ENCODE measurements around the gene CILP2.

CILP2 gene

DNA sequence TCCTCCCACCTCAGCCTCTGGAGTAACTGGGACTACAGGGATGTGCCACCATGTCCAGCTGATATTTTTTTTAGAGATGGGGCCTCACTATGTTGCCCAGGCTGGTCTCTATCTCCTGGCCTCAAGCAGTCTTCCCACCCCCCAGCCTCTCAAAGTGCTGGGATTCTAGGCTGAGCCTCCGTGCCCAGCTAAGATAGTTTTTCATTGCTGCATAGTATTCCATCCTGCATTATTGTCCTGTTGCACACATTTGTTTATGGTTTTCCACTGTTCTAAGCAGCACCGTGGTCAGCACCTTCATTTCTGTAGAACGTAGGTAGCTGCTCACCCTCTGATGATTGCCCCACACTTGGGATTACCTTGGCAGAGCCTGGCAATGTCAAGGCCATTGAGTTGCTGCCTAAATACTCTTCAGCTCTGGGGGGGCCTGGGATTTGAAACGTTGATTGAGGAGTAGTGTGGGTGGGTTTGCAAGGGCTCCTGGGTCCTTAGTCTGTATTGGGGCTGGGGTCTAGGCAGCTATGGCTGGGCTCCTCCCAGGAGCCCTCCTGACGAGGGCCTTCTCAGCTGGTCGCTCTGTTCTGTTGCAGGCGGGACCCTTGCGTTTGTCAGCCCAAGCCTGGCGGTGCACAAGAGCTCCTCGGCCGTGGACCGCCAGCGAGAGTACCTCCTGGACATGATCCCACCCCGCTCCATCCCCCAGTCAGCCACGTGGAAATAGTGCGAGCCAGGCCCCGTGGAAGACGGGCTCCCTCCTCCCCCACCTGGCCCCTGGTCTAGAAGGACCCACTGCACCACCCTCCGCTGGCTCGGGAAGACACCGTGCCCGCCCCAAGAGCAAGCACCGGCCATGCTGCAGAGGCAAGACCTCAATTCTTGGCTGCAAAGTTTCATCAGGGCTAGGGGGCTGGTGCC, 33.1 kb upstream of the CILP2 start:
- DNase-seq (ENCODE audit: low spot score) = no peak

DNA sequence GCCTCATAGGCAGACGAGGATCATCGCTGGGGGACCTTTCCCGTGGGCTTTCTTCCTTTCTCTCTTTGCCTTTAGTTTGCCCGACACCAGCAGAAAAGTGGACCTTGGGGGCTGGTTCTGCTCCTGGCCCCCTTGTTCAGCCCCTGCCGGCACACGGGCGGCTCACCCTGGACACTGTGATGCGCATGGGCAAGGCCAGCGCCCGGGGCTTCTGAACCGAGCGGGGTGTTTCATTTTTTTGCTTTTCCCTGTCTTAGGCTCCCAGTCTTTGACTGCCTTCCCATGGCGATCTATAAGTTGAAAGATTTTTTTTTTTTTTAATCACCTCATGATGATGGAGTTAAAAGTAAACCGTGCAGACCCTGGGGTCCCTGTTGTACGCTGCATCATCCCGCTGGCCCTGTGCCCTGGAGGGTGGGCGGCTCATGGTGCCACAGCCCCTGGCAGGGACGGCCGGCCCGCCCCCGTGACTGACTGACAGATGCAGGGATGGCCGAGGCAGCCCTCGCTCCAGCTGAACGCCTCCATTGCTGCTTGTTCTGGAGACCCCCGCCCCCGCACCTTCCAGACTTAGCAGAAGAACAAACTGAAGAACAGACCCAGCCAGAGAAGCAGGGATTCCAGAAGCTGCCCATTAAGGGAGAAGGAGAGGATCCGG, 32.3 kb upstream of the CILP2 start:
- no peak for DNase-seq (ENCODE audit: low spot score)

DNA sequence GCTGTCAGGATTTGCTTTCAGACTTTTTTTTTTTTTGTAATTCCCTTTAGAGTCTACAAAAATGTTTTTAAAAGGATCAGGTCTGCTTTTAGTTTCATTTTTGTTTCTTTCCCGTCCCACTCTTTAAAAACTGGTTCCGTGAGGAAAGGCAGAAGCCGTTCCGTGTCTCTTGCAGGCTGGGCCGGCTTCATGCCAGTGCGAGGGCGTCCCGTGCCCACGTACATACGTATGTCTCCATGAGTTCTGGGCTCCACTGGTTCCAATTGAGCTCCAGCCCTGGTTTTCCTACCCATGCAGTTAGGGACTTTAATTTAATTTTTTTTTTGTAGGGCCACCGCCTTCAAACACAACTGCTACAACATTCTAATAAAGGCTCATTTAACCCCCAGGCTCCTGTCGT, 31.5 kb upstream of the CILP2 start:
- DNase-seq (ENCODE audit: low spot score) = no peak

DNA sequence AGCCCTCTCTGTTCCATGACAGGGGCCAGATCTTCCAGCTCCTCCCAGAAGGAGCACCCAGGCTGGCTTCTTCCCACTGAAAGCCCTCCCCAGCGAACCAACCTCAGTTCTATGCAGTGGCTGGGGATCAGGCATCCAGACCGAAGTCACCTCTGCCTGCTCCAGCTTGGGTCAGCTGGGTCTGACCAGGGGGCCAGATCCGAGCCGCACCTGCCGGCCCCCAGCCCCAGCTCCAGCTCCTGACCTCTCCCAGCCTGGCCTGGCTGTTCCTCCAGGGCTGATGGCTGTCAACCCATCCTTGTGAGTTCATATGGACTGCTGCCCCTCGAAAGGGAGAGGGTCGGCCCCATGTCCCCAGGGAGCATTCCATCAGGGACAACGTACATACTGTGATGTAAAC, 30.7 kb upstream of the CILP2 start:
- DNase-seq (ENCODE audit: low spot score) = no peak

DNA sequence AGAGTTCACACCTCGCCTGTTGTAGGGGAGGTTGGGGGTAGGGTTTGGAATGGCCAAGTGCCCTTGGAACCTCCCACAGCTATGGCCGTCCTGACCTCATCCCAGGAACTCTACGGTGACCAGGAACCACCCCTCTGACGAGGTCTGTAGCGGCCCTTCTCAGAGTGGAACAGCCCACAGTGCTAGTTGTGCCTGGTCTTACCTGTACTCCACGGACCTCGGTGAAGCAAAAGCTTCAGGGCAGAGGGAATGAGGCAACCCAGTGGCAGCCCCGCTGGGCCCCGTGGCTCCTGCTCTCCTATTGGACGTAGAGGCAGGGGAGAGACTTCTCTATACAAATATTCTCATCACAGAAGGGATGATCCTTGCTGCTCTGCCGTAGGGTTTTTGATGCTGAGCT, 29.8 kb upstream of the CILP2 start:
- no peak for DNase-seq (ENCODE audit: low spot score)

DNA sequence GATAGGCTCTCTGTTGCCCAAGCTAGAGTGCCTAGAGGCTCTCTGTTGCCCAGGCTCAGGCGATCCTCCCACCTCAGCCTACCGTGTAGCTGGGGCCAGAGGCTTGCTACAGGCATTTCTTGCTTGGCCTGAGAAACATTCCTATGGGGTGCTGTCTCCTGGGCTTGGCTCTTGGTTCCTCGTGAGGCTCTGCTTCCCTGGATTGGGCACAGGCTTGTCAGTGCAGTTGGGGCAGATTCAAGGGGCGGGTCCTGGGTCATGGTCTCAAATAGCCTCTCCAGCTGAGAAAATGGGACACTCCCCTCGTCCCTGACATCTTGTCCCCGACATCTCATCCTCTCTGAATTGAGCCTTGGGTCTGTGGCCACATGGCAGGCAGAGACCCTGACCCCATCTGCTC, 27.6 kb upstream of the CILP2 start:
- no peak for DNase-seq (ENCODE audit: low spot score)

DNA sequence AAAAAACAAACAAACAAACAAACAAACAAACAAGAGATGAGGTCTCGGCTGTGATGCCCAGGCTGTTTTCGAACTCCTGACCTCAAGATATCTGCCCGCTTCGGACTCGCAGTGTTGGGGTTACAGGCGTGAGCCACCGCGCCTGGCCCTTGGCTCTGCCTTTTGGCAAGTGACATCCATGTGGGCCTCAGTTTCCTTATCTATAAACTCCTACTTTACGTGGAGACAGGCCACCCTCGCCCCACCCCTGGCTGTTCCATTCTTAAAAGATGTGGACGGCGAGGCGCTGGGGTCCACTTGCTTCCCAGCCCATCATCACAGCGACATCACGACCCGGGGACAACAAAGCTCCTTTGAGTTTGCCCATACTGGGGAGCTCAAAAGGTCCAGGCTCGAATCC, 24.4 kb upstream of the CILP2 start:
- DNase-seq (ENCODE audit: low spot score) = no peak

DNA sequence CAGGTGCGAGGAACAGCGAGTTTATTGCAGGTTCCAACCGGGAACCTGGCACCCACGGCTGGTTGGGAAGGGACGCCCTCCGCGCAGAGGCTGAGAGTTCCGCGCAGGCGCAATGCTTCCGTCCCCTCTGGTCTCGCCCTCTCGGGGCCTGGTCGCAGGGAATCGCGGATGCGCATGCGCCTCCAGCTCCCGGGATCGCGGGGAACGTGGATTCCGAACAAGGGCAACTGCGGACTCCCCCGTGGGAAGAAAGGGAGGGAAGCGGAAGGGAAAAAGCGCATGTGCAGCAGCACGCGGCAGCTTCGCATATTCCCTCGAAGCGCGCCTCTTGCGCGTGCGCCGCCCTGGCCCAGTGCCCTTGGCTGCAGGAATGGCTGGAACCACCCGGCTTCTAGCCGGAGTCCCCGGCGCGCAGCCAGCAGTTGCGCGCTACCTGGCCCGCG, 23.8 kb upstream of the CILP2 start:
- no peak for DNase-seq (ENCODE audit: low spot score)

DNA sequence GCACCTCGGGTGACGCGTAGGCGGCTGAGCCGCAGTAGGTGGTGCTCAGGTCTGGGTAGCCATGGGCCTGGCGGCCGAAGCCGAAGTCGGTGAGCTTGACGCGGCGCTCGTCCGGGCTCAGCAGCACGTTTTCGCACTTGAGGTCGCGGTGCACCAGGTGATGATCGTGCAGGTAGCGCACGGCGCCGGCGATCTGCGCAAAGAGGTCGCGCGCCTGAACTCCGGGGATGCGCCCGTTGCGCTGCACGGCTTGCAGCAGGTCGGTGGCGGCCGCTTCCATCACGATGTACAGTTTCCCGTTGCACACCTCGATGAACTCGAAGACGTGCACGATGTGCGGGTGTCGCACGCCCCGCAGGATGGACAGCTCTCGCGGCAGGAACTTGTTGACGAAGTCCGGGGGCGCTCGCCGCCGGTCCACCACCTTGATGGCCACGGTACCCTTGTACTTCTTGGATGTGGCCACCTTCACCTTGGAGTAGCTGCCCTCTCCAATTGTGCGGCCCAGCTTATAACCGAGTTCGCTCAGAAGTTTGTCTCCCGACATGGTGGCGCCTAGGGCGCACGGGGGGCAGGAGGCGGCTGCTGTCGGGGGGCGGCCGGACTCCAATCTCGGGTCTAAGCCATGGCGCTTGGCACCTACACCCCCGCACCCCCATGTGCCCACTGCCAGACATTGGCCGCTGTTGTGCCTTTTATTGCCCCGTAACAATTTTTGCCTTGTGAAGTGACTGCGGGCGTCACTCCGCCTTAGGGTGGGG, 23.0 kb upstream of the CILP2 start, which contains the start of gene TSSK6:
Gene TSSK6 (minus strand): TSS at position 668 of the 761 bp plus-strand sequence. CDS start 121 bp downstream, at position 547.
- no peak for DNase-seq (ENCODE audit: low spot score)

DNA sequence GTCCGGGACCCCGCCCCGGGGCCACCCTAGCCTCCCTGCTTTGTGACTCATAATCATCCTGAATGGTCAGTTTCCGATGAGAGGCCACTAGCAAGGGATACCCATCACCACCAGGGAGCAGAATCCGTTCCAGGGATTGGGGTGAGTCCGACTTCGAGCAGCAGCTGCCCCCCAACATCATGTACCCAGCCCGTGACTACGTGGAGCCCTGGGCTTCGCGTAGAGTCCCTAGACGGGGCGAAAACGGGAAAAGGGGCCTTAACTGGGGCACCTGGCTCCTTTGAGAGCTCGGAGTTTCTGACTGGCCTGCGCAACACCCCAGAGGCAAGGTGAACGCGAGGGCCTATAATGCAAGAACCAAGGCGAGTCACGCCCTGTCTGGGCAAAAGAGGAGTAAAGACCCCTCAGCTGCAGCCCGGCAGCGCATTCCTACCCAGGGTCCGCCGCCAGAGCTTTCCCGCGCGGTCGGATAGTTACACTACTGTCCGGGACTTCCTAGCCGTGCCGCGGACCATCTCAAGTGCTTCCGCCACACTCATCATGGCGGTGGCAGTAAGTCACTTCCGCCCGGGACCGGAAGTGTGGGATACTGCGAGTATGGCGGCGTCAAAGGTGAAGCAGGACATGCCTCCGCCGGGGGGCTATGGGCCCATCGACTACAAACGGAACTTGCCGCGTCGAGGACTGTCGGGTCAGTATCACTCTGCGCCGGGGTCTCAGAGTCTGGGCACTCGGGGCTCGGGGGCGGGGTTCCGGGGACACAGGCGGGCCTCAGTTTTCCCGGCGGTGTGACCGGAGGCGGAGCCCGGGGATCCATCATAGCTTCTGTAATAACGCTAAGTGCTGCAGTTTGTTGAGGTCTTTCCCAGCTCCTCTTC, 22.2 kb upstream of the CILP2 start, which contains the start of gene NDUFA13:
Gene NDUFA13 (plus strand): TSS at position 584 of the 878 bp plus-strand sequence. CDS start 14 bp downstream, at position 598.
- DNase-seq (ENCODE audit: low spot score) = peak; percentile 99

DNA sequence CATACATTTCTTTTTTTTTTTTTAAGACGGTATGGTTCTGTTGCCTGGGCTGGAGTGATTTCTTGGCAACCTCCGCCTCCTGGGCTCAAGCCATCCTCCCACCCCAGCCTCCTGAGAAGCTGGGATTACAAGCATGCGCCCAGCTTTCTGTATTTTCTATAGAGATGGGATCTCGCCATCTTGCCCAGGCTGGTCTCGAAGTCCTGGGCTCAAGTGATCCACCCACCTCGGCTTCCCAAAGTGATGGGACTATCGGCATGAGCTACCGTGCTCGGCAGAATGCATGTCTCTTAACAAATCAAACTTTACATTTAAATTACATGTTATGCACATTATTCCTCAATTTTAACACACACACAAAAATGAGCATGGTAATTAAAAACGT, 20.8 kb upstream of the CILP2 start:
- no peak for DNase-seq (ENCODE audit: low spot score)

DNA sequence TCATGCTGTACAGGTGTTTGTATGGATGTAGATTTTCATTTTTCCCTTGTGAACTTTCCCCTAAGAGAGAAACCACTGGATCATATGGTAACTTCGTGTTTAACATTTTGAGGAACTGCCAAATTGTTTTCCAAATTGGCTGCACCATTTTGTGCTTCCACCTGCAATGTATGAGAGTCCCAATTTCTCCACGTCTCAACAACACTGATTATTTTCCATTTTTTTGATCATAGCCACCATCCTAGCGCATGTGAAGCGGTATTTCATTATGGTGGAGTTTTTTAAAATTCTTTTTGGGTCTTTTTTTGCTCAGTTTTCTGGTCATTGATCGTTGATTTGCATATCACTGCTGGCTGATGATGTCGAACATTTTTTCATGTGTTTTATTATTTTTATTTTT, 17.1 kb upstream of the CILP2 start:
- DNase-seq (ENCODE audit: low spot score) = no peak

DNA sequence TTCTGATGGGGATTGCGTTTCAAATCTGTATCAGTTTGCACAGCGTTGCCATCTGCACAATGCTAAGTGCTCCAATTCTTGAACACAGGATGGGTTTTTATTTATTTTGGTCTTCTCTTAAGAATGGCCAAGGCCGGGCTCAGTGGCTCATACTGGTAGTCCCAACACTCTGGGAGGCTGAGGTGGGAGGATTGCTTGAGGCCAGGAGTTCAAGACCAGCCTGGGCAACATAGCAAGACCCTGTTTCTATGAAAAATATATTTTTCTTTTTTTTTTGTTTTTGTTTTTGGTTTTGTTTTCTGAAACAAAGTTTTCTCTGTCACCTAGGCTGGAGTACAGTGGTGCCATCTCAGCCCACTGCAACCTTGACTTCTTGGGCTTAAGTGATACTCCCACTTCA, 14.9 kb upstream of the CILP2 start:
- no peak for DNase-seq (ENCODE audit: low spot score)

DNA sequence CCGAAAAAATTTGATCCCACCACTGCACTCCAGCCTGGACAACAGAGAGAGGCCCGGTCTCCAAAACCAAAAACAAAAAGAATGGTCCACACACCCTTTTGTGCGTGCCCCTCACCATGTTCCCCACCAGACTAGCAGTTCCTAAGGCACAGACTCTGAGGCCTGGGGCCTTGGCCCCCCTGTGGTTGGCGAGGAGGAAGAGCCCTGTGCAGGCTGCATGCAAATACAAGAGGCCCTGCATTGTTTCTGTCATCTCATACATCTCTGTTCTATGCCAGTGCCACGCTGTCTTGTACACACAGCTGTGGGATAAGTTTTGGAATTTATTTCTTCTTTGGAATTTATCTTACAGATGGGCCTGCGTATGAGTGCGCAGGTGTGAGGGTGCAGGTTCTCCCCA, 14.0 kb upstream of the CILP2 start:
- DNase-seq (ENCODE audit: low spot score) = no peak

DNA sequence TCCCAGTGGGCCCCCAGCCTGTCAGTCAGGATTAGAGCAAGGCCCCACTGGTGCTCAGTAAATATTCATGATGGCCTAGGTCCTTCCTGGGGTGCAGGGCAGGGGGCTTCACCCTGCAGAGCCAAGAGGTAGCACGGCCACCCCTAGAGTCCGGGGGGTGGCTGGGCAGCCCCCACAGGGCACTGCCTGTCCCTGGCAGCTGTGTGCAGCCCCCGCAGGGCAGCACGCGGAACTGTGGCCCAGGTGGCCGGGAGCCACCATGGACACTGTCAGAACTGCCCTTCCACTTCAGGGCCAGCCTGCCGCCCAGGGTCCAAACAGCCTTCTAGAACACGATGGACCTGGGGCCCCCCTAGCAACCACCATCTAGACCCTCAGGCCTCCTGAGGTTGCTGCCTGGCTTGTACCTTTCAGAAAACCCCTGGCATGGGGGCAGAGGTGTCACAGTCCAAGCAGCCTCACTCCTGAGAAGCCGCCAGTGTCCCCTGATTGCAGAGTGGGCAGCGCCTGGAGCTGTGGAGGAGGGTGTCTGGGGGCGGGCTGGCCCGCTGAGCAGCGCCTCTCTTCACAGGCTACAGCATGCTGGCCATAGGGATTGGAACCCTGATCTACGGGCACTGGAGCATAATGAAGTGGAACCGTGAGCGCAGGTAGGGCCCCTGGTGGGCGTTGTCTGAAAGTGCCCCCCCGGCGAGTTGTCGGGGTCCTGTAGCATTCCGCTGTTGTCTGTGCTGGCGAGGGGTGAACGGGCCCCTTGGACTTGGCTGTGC, 12.3 kb upstream of the CILP2 start:
- DNase-seq (ENCODE audit: low spot score) = no peak

DNA sequence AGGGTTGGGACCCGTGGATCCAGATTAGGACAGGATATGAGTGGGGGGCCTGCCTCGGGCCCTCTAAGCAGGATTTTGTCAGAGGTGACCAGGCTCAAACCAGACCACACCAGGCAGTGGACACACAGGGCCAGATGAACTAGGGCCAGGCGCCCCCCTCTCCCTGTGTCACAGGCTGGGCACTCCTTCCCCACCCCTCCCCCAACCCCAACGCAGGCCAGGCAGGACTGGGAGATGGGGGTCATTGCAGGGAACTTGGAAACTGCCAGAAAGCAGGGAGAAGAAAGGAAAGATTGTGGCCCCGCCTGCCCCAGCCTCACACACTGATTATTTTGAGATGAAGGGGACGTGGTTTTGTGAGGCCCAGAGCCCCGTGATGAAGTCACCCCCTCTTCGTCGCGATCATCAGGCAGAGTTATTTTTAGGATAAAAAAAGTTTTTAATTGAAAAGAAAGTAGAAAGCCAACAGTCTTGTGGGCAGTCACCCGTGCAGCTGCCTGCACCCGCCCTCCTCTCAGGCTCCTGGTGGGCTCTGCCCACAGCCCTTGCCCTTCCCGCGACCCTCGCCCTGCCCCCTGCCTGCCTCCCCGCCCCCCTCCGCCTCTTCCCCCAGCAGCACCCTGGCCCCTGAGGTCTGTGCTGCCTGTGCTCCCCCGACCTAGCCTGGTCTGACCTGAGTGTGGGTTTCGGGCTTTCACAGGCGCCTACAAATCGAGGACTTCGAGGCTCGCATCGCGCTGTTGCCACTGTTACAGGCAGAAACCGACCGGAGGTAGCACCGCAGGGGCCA, 11.3 kb upstream of the CILP2 start:
- no peak for DNase-seq (ENCODE audit: low spot score)

DNA sequence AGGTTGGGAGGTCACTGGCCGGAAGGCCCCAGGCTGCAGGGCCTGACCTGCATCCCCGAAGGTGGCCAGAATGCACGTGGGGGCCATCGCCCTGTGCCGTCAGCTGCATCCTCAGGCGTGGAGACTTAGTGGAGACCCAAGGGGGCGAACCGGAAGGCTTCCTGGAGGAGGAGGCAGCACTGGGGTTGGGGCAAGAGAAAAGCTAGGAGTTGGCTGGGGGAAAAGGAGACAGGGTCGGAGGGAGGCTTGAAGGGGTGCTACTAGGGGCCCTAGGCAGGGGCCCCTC, 10.8 kb upstream of the CILP2 start:
- no peak for DNase-seq (ENCODE audit: low spot score)

DNA sequence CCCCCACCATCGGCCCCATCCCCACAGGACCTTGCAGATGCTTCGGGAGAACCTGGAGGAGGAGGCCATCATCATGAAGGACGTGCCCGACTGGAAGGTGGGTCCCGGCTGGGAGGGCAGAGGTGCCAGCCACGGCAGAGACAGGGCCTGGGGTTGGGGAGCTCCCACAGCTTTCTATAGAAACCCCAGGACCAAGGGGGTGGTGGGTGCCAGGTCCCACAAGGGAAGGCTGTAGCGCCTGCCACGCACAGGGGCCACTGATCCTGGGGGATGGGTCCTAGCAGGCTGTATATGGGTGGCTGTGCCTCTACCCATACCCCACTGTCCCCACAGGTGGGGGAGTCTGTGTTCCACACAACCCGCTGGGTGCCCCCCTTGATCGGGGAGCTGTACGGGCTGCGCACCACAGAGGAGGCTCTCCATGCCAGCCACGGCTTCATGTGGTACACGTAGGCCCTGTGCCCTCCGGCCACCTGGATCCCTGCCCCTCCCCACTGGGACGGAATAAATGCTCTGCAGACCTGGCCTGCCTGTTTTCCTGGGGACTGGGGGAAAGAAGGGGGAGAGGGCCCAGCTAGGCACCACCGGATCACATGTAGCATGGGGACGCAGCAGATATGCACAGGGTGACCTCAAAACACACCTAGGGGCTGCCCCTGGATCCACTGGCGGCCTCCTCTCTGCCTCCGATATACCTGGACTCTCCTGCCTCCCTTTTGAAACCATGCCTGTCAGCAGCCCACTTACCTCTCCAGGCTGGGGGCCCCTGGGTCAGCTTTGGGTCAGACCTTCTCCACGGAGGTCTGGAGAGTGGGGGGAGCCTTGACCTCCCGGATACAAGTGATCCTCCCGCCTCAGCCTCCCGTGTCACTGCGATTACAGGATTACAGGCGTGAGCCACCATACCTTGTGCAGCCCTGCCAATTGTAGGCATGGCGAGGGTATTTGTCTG, 10.1 kb upstream of the CILP2 start:
- no peak for DNase-seq (ENCODE audit: low spot score)
